ENCODE data around the gene NABP2. TPM values are rescaled to one million over a fixed set of nuclear protein-coding genes. Genes with fewer than 3 reads are reported as not detected.

The NABP2 gene
- total and polyA plus RNA-seq, 8 donors, result 14.1 to 23.6 (median 17.5) TPM

GRCh38 chr12:56220611-56221231 lies 3.4 kb upstream of the NABP2 start:
- H3K4me1 ChIP-seq, result peaks cover 0 to 28% (median 10%) of the 10 kb centered on the region in 3 donors
- H3K27me3 ChIP-seq, result no peaks in the 10 kb centered on the region
- H3K9me3 ChIP-seq, result no peaks in the 10 kb centered on the region
- H3K27ac ChIP-seq, result peak overlapping the region; percentile 89 to 99 (median 98)
- 5 to 8% methylated on average over 10 of the region's 10 CpGs for WGBS, 2 donors
- peak overlapping the region; percentile 42 to 69 (median 62) for H3K4me3 ChIP-seq
- TF ChIP-seq CTCF (IDR thresholded peaks at IDR 0.05), result no peak
- ATAC-seq (no peak), FAIRE-seq (no peak), DNase-seq (no peak)
- intact Hi-C loops (cut with DNase I), result no loop called here
- H3K36me3 ChIP-seq, result no peaks in the 10 kb centered on the region

DNA sequence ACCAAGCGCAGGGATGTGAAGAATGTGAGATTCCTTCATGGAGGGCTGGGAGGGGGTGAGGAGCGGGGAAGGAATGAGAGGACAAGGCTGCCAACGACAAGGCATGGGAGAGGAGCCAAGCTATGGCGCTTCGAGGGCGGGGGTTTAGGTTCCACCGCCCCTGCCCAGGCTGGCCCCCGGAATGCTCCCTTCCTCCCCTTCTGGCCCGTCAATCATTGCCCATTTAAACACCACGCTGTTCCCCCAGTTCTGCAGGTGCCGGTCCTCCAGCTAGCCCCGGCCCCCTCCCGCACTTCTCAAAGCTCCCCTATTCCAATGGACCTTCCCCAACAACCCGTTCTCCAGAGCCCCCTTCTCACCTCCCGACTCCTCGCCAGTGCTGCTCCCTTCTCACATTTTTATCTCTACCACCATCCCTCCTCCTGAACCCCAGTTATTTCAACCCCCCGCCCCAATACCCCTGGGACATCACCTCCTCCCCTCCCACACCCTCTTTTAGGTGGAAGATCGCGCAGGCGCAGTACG lies 2.8 kb upstream of the NABP2 start:
- intact Hi-C loops (cut with DNase I), result no loop called here
- H3K27me3 ChIP-seq, result no peaks in the 10 kb centered on the region
- DNase-seq, result peak in 3 of 6 donors; percentile 55 to 77 (median 62)
- TF ChIP-seq CTCF (IDR thresholded peaks at IDR 0.05), result no peak
- H3K4me1 ChIP-seq, result peaks cover 0 to 28% (median 10%) of the 10 kb centered on the region in 3 donors
- peak; percentile 15 to 21 (median 16) for ATAC-seq
- no peak for FAIRE-seq
- H3K27ac ChIP-seq, result peak overlapping the region; percentile 89 to 99 (median 98)
- no peaks in the 10 kb centered on the region for H3K36me3 ChIP-seq
- no peaks in the 10 kb centered on the region for H3K9me3 ChIP-seq
- WGBS, 2 donors, result 0 to 1% methylated on average over 18 to 21 of the region's 21 CpGs
- peak overlapping the region; percentile 42 to 69 (median 62) for H3K4me3 ChIP-seq

- Histone ChIP-seq H3K27me3 (no peaks in the 10 kb centered on the region), H3K9me3 (no peaks in the 10 kb centered on the region), H3K27ac (peak within 1 kb of the TSS; percentile 89 to 99 (median 98)), H3K4me3 (peak within 1 kb of the TSS; percentile 42 to 69 (median 62)), H3K36me3 (no peaks in the 10 kb centered on the region), H3K4me1 (peaks cover 0 to 28% (median 10%) of the 10 kb centered on the region in 3 donors)
- no peak for TF ChIP-seq CTCF (IDR thresholded peaks at IDR 0.05)
- intact Hi-C loops (cut with DNase I), result no loop called here
- 1 to 2% methylated on average over 35 to 42 of the region's 42 CpGs for WGBS, 2 donors
- FAIRE-seq, result peak; percentile 82
- peak; percentile 81 to 92 (median 86) for ATAC-seq
- peak; percentile 95 to 98 (median 97) for DNase-seq
Observed at GRCh38 chr12:56221757-56222530, 2.2 kb upstream of the NABP2 start, which contains the start of gene RNF41. RNF41 (minus strand) TSS chr12:56221922; CDS start chr12:56214047, 7,875 bp downstream.

- no peak for FAIRE-seq
Observed at GRCh38 chr12:56222531-56222895, 1.6 kb upstream of the NABP2 start.

More at GRCh38 chr12:56222531-56222895, 1.6 kb upstream of the NABP2 start:
- Histone ChIP-seq H3K27ac (peak overlapping the region; percentile 89 to 99 (median 98)), H3K27me3 (no peaks in the 10 kb centered on the region), H3K36me3 (no peaks in the 10 kb centered on the region), H3K9me3 (no peaks in the 10 kb centered on the region), H3K4me1 (peaks cover 0 to 28% (median 10%) of the 10 kb centered on the region in 3 donors), H3K4me3 (peak overlapping the region; percentile 42 to 69 (median 62))
- ATAC-seq (no peak), DNase-seq (no peak)
- intact Hi-C loops (cut with DNase I), result no loop called here
- 11 to 17% methylated on average over 4 of the region's 4 CpGs for WGBS, 2 donors
- no peak for TF ChIP-seq CTCF (IDR thresholded peaks at IDR 0.05)
